Measurements from ENCODE around the gene LRRC10B. TPM values are rescaled to one million over a fixed set of nuclear protein-coding genes. Genes with fewer than 3 reads are reported as not detected.

Gene LRRC10B
- total RNA-seq, 1 experiment from 2014 or later: 0.39 TPM

DNA sequence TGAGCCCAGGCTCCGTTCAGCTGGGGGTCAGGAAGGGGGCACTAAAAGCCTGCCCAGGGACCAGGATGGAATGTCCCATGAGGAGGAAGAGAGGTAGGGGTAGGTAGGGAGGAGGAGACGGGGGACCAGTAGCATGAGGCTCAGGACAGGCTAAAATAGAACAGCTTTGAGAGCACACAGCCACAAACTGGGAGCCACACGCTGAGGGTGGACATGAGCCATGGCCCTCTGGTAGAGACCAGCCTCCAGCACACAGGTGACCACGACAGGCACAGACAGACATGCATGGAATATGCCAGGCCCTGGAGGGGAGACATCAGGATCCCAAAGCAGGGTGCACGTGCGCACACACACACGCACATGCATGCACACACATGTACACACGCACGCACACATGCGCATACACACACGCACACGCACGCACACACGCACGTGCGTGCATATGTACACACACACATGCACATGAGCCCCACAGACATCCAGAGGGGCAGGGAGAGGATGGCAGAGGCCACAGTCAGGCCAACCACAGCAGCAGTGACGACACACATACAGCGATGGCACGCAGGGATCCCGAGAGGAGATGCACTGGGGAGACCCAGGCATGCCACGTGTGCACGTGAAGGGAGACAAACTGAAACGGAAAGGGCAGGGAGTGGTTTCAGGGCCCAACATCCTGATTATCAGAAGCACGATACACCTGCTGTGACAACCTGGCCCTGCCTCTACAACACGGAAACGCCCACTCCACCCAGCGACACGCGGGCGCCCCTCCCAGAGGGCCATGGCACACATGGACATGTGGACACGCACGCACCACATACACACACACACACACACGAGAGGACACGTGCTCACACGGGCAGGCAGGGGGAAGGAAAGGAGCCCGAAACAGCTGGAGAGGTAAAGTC, 25.7 kb downstream of the LRRC10B start:
- Histone ChIP-seq H3K18ac (ENCODE audit: insufficient read length, low read depth, low read length) (no peak overlapping the region), H2AK5ac (ENCODE audit: insufficient read length, low read length) (no peak overlapping the region), H4K91ac (ENCODE audit: insufficient read length, low read depth, low read length) (no peak overlapping the region), H3T11ph (ENCODE audit: low read length) (no peak overlapping the region), H3K27ac (ENCODE audit: insufficient read length, low read depth, low read length) (no peak overlapping the region), H2BK20ac (ENCODE audit: low read depth, low read length, poor library complexity, severe bottlenecking) (no peak overlapping the region), H4K8ac (replicated peaks; ENCODE audit: insufficient read length, low read depth, low read length) (no peak overlapping the region), H2BK120ac (ENCODE audit: low read depth, low read length, poor library complexity, severe bottlenecking) (no peak overlapping the region), H2BK5ac (ENCODE audit: insufficient read length, low read length) (no peak overlapping the region), H2BK15ac (ENCODE audit: low read depth, low read length) (no peak overlapping the region), H3K56ac (ENCODE audit: insufficient read length, low read depth, low read length) (no peak overlapping the region), H2BK12ac (ENCODE audit: insufficient read length, low read depth, low read length) (no peak overlapping the region), H3K9ac (ENCODE audit: extremely low read depth, insufficient read length, low read length) (no peak overlapping the region), H3K79me2 (ENCODE audit: insufficient read depth, low read length) (no peaks in the 10 kb centered on the region), H3K4ac (ENCODE audit: low read depth, low read length) (no peak overlapping the region), H3K4me2 (ENCODE audit: insufficient read depth, insufficient read length, low read length) (no peak overlapping the region), H3K79me1 (ENCODE audit: insufficient read depth, low read depth, low read length, poor library complexity, severe bottlenecking) (no peaks in the 10 kb centered on the region), H3K4me1 (ENCODE audit: insufficient read depth, low read length) (no peaks in the 10 kb centered on the region), H2AFZ (ENCODE audit: low read length) (no peak overlapping the region), H4K20me1 (ENCODE audit: control insufficient read depth, insufficient read depth, insufficient read length) (no peaks in the 10 kb centered on the region), H4K5ac (ENCODE audit: insufficient read length, low read depth, low read length) (peak overlapping the region; percentile 3), H3K14ac (ENCODE audit: insufficient read depth, low read length) (no peak overlapping the region; the same call in 1 of the 2 replicates), H3K23ac (ENCODE audit: insufficient read length, low read depth, low read length) (no peak overlapping the region), H3K27me3 (ENCODE audit: insufficient read depth, low read length) (no peaks in the 10 kb centered on the region), H3K9me3 (ENCODE audit: control insufficient read depth, low read depth, low read length) (no peaks in the 10 kb centered on the region), H3K23me2 (ENCODE audit: insufficient read length, low read depth, low read length, poor library complexity, severe bottlenecking) (no peaks in the 10 kb centered on the region)
- TF ChIP-seq, protein P1, sequence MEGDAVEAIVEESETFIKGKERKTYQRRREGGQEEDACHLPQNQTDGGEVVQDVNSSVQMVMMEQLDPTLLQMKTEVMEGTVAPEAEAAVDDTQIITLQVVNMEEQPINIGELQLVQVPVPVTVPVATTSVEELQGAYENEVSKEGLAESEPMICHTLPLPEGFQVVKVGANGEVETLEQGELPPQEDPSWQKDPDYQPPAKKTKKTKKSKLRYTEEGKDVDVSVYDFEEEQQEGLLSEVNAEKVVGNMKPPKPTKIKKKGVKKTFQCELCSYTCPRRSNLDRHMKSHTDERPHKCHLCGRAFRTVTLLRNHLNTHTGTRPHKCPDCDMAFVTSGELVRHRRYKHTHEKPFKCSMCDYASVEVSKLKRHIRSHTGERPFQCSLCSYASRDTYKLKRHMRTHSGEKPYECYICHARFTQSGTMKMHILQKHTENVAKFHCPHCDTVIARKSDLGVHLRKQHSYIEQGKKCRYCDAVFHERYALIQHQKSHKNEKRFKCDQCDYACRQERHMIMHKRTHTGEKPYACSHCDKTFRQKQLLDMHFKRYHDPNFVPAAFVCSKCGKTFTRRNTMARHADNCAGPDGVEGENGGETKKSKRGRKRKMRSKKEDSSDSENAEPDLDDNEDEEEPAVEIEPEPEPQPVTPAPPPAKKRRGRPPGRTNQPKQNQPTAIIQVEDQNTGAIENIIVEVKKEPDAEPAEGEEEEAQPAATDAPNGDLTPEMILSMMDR (conservative IDR thresholded peaks at IDR 0.05): no peak
- no peak for DNase-seq
- Mint-ChIP-seq H3K36me3 (ENCODE audit: insufficient read depth in 1 of 3, low read depth in 3 of 3) (peaks cover 0 to 4% (median 0%) of the 10 kb centered on the region in 3 experiments; a peak in 1 of 7 replicates), H3K27me3 (ENCODE audit: low read depth) (peaks cover 8% of the 10 kb centered on the region), H3K4me1 (peaks cover 9 to 20% of the 10 kb centered on the region in 2 experiments), H3K9me3 (no peaks in the 10 kb centered on the region), H3K27ac (peak overlapping the region in 1 of 3 experiments; percentile 93; a peak in 2 of 7 replicates), H3K4me3 (no peak overlapping the region)
- WGBS (ENCODE audit: extremely low coverage, insufficient read length, low lambda C conversion rate): no CpG with 5 or more reads among the region's 36 CpGs
